Lower lobe of right lung (tissue), 2 donors: Measurements from ENCODE around the gene PRKAR1B. TPM values are rescaled to one million over a fixed set of nuclear protein-coding genes. Genes with fewer than 3 reads are reported as not detected.

ENCODE experiments used
- ATAC-seq, 2 donors: fragments of 200-7000 bp; cut with Tn5 transposase; one replicate each; pipeline ENCODE4 v1.9.1; 2020 to 2022; ENCODE audit warnings: mild to moderate bottlenecking in 2 of 2, moderate library complexity in 2 of 2
- DNase-seq: peaks from one replicate; pipeline ENCODE4 v3.0.0-alpha.2; 2020
- H3K27ac ChIP-seq: fragments of 200-600 bp; one replicate; pipeline ENCODE4 v1.8.0; 2022
- H3K27me3 ChIP-seq: fragments of 200-600 bp; one replicate; pipeline ENCODE4 v1.8.0; 2022; ENCODE audit warnings: low read depth
- H3K36me3 ChIP-seq: fragments of 200-600 bp; one replicate; pipeline ENCODE4 v1.8.0; 2022; ENCODE audit warnings: mild to moderate bottlenecking
- H3K4me1 ChIP-seq: fragments of 200-600 bp; one replicate; pipeline ENCODE4 v1.8.0; 2022
- H3K4me3 ChIP-seq: fragments of 200-600 bp; one replicate; pipeline ENCODE4 v1.8.0; 2022; ENCODE audit warnings: mild to moderate bottlenecking
- H3K9me3 ChIP-seq: fragments of 200-600 bp; one replicate; pipeline ENCODE4 v1.8.0; 2022
- intact Hi-C: fragments of 100-400 bp; cut with DNase I; formaldehyde crosslinking; loops from one replicate; pipeline ENCODE4 v1.11.0; 2022
- total RNA-seq: library from RNA; stranded (reverse); fragmentation: NEBNext Ultra II Directional; extraction: Animal tissue kit (Norgen Biotek cat#: 25700); gene quantifications from one replicate; pipeline ENCODE4 v1.2.1, GENCODE V29; 2021
- TF ChIP-seq, protein P1 (sequence below): fragments of 200-600 bp; IDR thresholded peaks from one replicate; pipeline ENCODE4 v1.8.0; 2022; ENCODE audit warnings: antibody characterized with exemption, mild to moderate bottlenecking
- donor health status: DM: no; HTN: yes; CAD: no; lungs with severe emphysema.

The PRKAR1B gene
- total RNA-seq, 1 donor from 2014 or later, result 16.8 TPM

DNA sequence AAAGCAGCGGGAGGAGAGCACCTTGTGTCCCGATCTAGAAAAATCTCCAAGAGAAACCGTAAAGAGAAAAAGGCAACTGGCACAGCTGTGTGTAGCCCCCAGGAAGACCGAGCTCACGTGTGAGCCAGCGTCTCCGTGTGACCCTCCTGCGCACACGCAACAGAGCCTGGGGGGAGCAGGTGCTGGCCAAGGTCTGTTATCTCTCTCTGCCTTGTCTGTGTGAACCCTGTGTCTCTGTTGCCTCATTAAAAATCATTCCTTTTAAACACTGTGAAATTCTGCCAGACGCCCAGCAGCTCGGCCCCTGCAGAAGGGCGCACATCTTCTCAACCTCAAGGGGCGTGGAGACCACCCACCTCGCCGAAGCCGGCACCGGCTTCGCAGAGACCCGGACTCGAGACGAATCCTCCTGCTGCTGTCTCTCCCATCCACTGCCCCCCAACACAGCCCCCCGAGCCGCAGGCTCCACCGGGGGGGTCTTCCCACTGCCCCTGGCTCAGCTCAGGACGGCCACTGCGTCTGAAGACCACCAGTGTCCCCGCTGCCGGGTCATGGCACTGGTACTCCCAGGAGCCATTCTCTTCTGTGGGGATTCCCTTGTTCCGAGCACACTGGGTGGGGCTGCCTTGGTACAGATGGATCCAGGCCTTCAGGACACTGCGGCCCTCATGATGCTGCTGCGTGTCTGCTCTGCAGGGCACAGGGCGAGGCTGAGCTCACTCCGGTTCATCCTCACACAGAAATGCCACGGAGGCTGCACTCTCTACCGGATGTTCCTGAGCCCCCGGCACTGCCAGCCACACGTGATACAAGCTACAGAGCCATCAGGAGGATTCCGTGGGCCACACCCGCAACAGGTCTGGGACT is 94.9 kb downstream of the PRKAR1B start:
- Histone ChIP-seq H3K4me3 (no peak overlapping the region), H3K27me3 (no peaks in the 10 kb centered on the region), H3K36me3 (no peaks in the 10 kb centered on the region), H3K4me1 (no peaks in the 10 kb centered on the region), H3K27ac (no peak overlapping the region), H3K9me3 (no peaks in the 10 kb centered on the region)
- DNase-seq, result no peak
- intact Hi-C loops, result no loop called here
- TF ChIP-seq, protein P1, sequence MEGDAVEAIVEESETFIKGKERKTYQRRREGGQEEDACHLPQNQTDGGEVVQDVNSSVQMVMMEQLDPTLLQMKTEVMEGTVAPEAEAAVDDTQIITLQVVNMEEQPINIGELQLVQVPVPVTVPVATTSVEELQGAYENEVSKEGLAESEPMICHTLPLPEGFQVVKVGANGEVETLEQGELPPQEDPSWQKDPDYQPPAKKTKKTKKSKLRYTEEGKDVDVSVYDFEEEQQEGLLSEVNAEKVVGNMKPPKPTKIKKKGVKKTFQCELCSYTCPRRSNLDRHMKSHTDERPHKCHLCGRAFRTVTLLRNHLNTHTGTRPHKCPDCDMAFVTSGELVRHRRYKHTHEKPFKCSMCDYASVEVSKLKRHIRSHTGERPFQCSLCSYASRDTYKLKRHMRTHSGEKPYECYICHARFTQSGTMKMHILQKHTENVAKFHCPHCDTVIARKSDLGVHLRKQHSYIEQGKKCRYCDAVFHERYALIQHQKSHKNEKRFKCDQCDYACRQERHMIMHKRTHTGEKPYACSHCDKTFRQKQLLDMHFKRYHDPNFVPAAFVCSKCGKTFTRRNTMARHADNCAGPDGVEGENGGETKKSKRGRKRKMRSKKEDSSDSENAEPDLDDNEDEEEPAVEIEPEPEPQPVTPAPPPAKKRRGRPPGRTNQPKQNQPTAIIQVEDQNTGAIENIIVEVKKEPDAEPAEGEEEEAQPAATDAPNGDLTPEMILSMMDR, result no peak
- no peak for ATAC-seq

DNA sequence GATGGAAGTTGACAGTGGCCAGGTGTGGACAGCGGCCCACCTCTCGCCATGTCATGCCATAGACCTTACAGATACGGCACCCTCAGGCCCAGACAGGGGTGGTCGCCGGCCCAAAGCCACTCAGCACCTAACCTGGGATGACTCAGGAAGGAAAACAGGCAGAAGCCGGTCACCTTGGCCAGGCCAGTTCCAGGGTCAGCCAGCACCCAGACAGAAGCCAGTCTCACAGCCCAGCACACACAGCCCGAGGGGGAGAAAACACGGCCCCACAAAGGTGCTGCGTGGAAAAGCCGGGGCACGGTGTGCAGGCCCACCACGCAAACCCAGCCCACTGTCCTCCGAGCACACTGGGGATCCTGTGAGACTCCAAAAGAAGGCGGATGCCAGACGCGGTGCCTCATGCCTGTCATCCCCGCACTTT is 95.8 kb downstream of the PRKAR1B start:
- no peak overlapping the region for H3K27ac ChIP-seq
- no peaks in the 10 kb centered on the region for H3K36me3 ChIP-seq
- no peaks in the 10 kb centered on the region for H3K4me1 ChIP-seq
- ATAC-seq (no peak), DNase-seq (no peak)
- TF ChIP-seq, protein P1, result no peak
- intact Hi-C loops, result no loop called here
- H3K9me3 ChIP-seq, result no peaks in the 10 kb centered on the region
- H3K4me3 ChIP-seq, result no peak overlapping the region
- H3K27me3 ChIP-seq, result no peaks in the 10 kb centered on the region

DNA sequence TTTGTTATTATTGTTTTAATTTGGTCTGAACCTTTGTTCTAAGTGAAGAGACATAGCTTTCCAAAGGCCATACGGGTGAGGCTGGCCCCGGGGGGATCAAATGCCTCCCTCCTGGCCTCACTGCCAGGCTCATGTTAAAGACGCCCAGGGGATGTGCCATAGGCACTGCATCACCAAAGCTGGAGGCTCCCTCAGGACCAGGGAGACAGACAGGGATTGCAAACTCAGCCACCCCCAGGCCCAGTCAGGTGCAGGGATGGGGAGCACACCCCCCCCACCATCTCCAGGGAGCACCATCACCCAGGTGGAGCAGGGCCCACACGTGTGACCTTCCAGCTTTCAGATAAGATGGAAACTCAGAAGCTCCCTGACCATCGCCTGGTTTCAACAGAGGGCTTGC is 96.5 kb downstream of the PRKAR1B start:
- Histone ChIP-seq H3K4me1 (no peaks in the 10 kb centered on the region), H3K9me3 (peaks cover 2% of the 10 kb centered on the region), H3K27me3 (no peaks in the 10 kb centered on the region), H3K27ac (no peak overlapping the region), H3K36me3 (no peaks in the 10 kb centered on the region), H3K4me3 (no peak overlapping the region)
- ATAC-seq, result no peak
- intact Hi-C loops, result no loop called here
- no peak for DNase-seq
- TF ChIP-seq, protein P1, result no peak

DNA sequence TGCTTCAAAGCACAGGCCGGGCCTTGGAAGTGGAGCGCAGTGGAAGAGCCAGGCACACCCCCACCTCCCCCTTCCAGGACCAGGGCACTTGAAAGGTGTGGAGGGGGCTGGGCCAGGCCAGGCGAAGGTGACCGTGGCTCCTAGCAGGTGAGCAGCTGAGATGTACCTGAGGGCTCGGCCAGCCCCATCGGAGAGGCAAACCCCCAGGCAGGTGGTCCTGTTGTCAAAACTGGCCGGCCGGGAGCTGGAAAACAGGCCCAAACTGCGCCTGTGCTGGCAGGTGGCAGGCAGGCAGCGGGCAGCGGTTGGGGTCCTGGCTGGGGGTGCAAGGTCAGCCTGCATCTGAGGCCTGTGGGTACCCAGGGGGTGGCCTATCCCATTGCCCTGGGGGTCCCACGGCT is 97.0 kb downstream of the PRKAR1B start:
- Histone ChIP-seq H3K4me3 (no peak overlapping the region), H3K9me3 (peaks cover 7% of the 10 kb centered on the region), H3K27me3 (no peaks in the 10 kb centered on the region), H3K27ac (no peak overlapping the region), H3K4me1 (no peaks in the 10 kb centered on the region), H3K36me3 (no peaks in the 10 kb centered on the region)
- no peak for DNase-seq
- TF ChIP-seq, protein P1, result no peak
- no peak for ATAC-seq
- intact Hi-C loops, result no loop called here

DNA sequence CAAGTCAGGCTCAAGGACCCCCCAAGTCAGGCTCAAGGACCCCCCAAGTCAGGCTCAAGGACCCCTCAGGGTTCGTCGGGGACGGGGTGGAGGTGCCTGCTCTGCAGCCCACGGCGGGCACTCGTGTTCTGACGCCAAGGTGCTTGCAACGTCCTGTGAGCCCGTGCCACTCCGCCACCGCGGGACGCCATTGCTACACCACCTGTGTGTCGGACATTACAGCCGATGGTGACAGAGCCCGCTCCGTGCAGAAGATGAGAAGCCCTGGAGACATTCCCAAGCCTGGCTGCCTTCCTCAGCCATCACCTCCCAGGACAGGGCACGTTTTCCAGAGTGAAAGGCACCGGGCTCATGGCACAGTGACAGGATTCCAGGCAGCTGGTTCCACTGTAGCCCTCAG is 98.3 kb downstream of the PRKAR1B start:
- Histone ChIP-seq H3K4me3 (no peak overlapping the region), H3K4me1 (no peaks in the 10 kb centered on the region), H3K27me3 (no peaks in the 10 kb centered on the region), H3K9me3 (peaks cover 9% of the 10 kb centered on the region), H3K27ac (no peak overlapping the region), H3K36me3 (no peaks in the 10 kb centered on the region)
- DNase-seq (no peak), ATAC-seq (no peak)
- TF ChIP-seq, protein P1, result no peak
- intact Hi-C loops, result no loop called here
